Adrenal gland (tissue), 5 donors: Measurements from ENCODE around the gene NOC2L.

Experiments used
- CTCF ChIP-seq, 6 experiments: fragments of 450-650 bp in 4 of 6; fragments of 200-600 bp in 2 of 6; sonication (generic) in 1 of 6; IDR thresholded peaks; 1 replicate in 5 of 6; 2 replicates in 1 of 6; pipeline versions ENCODE4 v1.5.1 to v1.8.0; 2016 to 2021; ENCODE audit warnings: antibody characterized with exemption in 6 of 6, mild to moderate bottlenecking in 2 of 6, moderate library complexity in 1 of 6
- POLR2A ChIP-seq, 2 donors: fragments of 450-650 bp; IDR thresholded peaks; one replicate each; pipeline ENCODE4 v1.6.1; 2017; ENCODE audit warnings: antibody characterized with exemption in 2 of 2, mild to moderate bottlenecking in 2 of 2, moderate library complexity in 1 of 2
- donor health status: DM: no; HTN: no; CAD: no.

GRCh38 chr1:903305-903704 is 55.8 kb downstream of the NOC2L start:
- no peak for TF ChIP-seq CTCF (IDR thresholded peaks at IDR 0.05)
- no peak for TF ChIP-seq POLR2A (IDR thresholded peaks at IDR 0.05)
